ENCODE data around the gene CD274. TPM values are rescaled to one million over a fixed set of nuclear protein-coding genes. Genes with fewer than 3 reads are reported as not detected.
"Not testable (repeated sequence)": the region's sequence is repeated elsewhere in the genome, so short reads cannot be mapped to it uniquely, and the experiment has no call there.

The CD274 gene
- total RNA-seq, 1 donor from 2014 or later, result 21.4 TPM

GRCh38 chr9:5429873-5430564 lies 20.3 kb upstream of the CD274 start:
- Mint-ChIP-seq H3K27me3 (ENCODE audit: low read depth, unreplicated experiment) (no peaks in the 10 kb centered on the region), H3K36me3 (ENCODE audit: low read depth, unreplicated experiment) (peaks cover 26% of the 10 kb centered on the region), H3K9me3 (ENCODE audit: unreplicated experiment) (peaks cover 6% of the 10 kb centered on the region), H3K27ac (ENCODE audit: unreplicated experiment) (no peak overlapping the region), H3K4me3 (ENCODE audit: unreplicated experiment) (no peak overlapping the region), H3K4me1 (ENCODE audit: low read depth, unreplicated experiment) (no peaks in the 10 kb centered on the region)
- Histone ChIP-seq H2AFZ (ENCODE audit: low read depth, low read length) (no peak overlapping the region), H3K4me3 (ENCODE audit: insufficient read depth, low read depth, low read length) (no peak overlapping the region), H3K9ac (ENCODE audit: low read length) (no peak overlapping the region), H3K4me1 (ENCODE audit: insufficient read depth, low read length) (no peaks in the 10 kb centered on the region), H3K27ac (ENCODE audit: low read depth, low read length) (no peak overlapping the region), H3K79me2 (ENCODE audit: insufficient read depth, low read length) (no peaks in the 10 kb centered on the region), H3K4me2 (ENCODE audit: low read length) (no peak overlapping the region), H3K36me3 (ENCODE audit: insufficient read depth, low read length) (no peaks in the 10 kb centered on the region), H4K20me1 (ENCODE audit: insufficient read depth, low read length) (no peaks in the 10 kb centered on the region), H3K27me3 (ENCODE audit: insufficient read depth, low read length) (no peaks in the 10 kb centered on the region), H3K9me3 (ENCODE audit: insufficient read depth, low read depth, low read length) (no peaks in the 10 kb centered on the region)
- FAIRE-seq (no peak), DNase-seq (ENCODE audit: low read depth) (no peak)
- TF ChIP-seq CTCF (IDR thresholded peaks at IDR 0.05; ENCODE audit: insufficient read depth, low read depth, low read length), result no peak
- TF ChIP-seq EZH2 (IDR thresholded peaks at IDR 0.05; ENCODE audit: insufficient read depth, low read length), result no peak

- Histone ChIP-seq H3K9ac (ENCODE audit: low read length) (no peak overlapping the region), H3K4me1 (ENCODE audit: insufficient read depth, low read length) (no peaks in the 10 kb centered on the region), H4K20me1 (ENCODE audit: insufficient read depth, low read length) (no peaks in the 10 kb centered on the region), H3K27me3 (ENCODE audit: insufficient read depth, low read length) (no peaks in the 10 kb centered on the region), H3K79me2 (ENCODE audit: insufficient read depth, low read length) (no peaks in the 10 kb centered on the region), H3K9me3 (ENCODE audit: insufficient read depth, low read depth, low read length) (no peaks in the 10 kb centered on the region), H3K4me2 (ENCODE audit: low read length) (no peak overlapping the region), H3K36me3 (ENCODE audit: insufficient read depth, low read length) (no peaks in the 10 kb centered on the region), H2AFZ (ENCODE audit: low read depth, low read length) (no peak overlapping the region), H3K27ac (ENCODE audit: low read depth, low read length) (no peak overlapping the region), H3K4me3 (ENCODE audit: insufficient read depth, low read depth, low read length) (no peak overlapping the region)
- TF ChIP-seq EZH2 (IDR thresholded peaks at IDR 0.05; ENCODE audit: insufficient read depth, low read length) (no peak), CTCF (IDR thresholded peaks at IDR 0.05; ENCODE audit: insufficient read depth, low read depth, low read length) (no peak)
- Mint-ChIP-seq H3K4me1 (ENCODE audit: low read depth, unreplicated experiment) (peaks cover under 1% of the 10 kb centered on the region), H3K9me3 (ENCODE audit: unreplicated experiment) (peaks cover 13% of the 10 kb centered on the region), H3K4me3 (ENCODE audit: unreplicated experiment) (no peak overlapping the region), H3K36me3 (ENCODE audit: low read depth, unreplicated experiment) (peaks cover 32% of the 10 kb centered on the region), H3K27me3 (ENCODE audit: low read depth, unreplicated experiment) (no peaks in the 10 kb centered on the region), H3K27ac (ENCODE audit: unreplicated experiment) (no peak overlapping the region)
- DNase-seq (ENCODE audit: low read depth), result no peak
- FAIRE-seq, result no peak
Measured at GRCh38 chr9:5430912-5431311, 19.4 kb upstream of the CD274 start.

GRCh38 chr9:5432890-5433289 lies 17.5 kb upstream of the CD274 start:
- not testable (repeated sequence) for H3K27me3 Mint-ChIP-seq (ENCODE audit: low read depth, unreplicated experiment); FAIRE-seq; H3K9me3 ChIP-seq (ENCODE audit: insufficient read depth, low read depth, low read length); H3K27me3 ChIP-seq (ENCODE audit: insufficient read depth, low read length); H3K9ac ChIP-seq (ENCODE audit: low read length); DNase-seq (ENCODE audit: low read depth); H3K4me3 Mint-ChIP-seq (ENCODE audit: unreplicated experiment); H3K27ac Mint-ChIP-seq (ENCODE audit: unreplicated experiment); H4K20me1 ChIP-seq (ENCODE audit: insufficient read depth, low read length); H3K79me2 ChIP-seq (ENCODE audit: insufficient read depth, low read length); H3K36me3 ChIP-seq (ENCODE audit: insufficient read depth, low read length); H3K4me3 ChIP-seq (ENCODE audit: insufficient read depth, low read depth, low read length); H2AFZ ChIP-seq (ENCODE audit: low read depth, low read length); H3K27ac ChIP-seq (ENCODE audit: low read depth, low read length); H3K4me2 ChIP-seq (ENCODE audit: low read length)
- peaks cover 28% of the 10 kb centered on the region for H3K36me3 Mint-ChIP-seq (ENCODE audit: low read depth, unreplicated experiment)
- H3K9me3 Mint-ChIP-seq (ENCODE audit: unreplicated experiment), result peaks cover 13% of the 10 kb centered on the region
- H3K4me1 ChIP-seq (ENCODE audit: insufficient read depth, low read length), result peaks cover 10% of the 10 kb centered on the region
- H3K4me1 Mint-ChIP-seq (ENCODE audit: low read depth, unreplicated experiment), result peaks cover 12% of the 10 kb centered on the region

- H3K9me3 Mint-ChIP-seq (ENCODE audit: unreplicated experiment), result peaks cover 13% of the 10 kb centered on the region
- H3K36me3 Mint-ChIP-seq (ENCODE audit: low read depth, unreplicated experiment), result peaks cover 28% of the 10 kb centered on the region
- not testable (repeated sequence) for H3K27ac ChIP-seq (ENCODE audit: low read depth, low read length); H3K4me3 Mint-ChIP-seq (ENCODE audit: unreplicated experiment); H3K27me3 Mint-ChIP-seq (ENCODE audit: low read depth, unreplicated experiment); H3K4me3 ChIP-seq (ENCODE audit: insufficient read depth, low read depth, low read length); H3K9me3 ChIP-seq (ENCODE audit: insufficient read depth, low read depth, low read length); H2AFZ ChIP-seq (ENCODE audit: low read depth, low read length); H3K4me2 ChIP-seq (ENCODE audit: low read length); H3K79me2 ChIP-seq (ENCODE audit: insufficient read depth, low read length); FAIRE-seq; H3K36me3 ChIP-seq (ENCODE audit: insufficient read depth, low read length); H3K27ac Mint-ChIP-seq (ENCODE audit: unreplicated experiment); H3K9ac ChIP-seq (ENCODE audit: low read length); H3K27me3 ChIP-seq (ENCODE audit: insufficient read depth, low read length); H4K20me1 ChIP-seq (ENCODE audit: insufficient read depth, low read length); DNase-seq (ENCODE audit: low read depth)
- H3K4me1 Mint-ChIP-seq (ENCODE audit: low read depth, unreplicated experiment), result peaks cover 16% of the 10 kb centered on the region
- H3K4me1 ChIP-seq (ENCODE audit: insufficient read depth, low read length), result peaks cover 15% of the 10 kb centered on the region
Measured at GRCh38 chr9:5433328-5433727, 17.0 kb upstream of the CD274 start.
